ENCODE results near the gene ASPG.

Gene ASPG

GRCh38 chr14:104085032-104085888, at the start of gene ASPG:
Gene ASPG (plus strand): TSS chr14:104085700. CDS start chr14:104085771, 71 bp downstream.
- no peak for TF ChIP-seq CTCF (IDR thresholded peaks at IDR 0.05; ENCODE audit: insufficient read depth, low read depth, low read length, missing control alignments)
- no peak for DNase-seq (ENCODE audit: low read depth)
- no peak within 1 kb of the TSS for H3K4me3 ChIP-seq (ENCODE audit: low read length)

GRCh38 chr14:104036212-104036611, 49.3 kb upstream of the ASPG start:
- TF ChIP-seq CTCF (IDR thresholded peaks at IDR 0.05; ENCODE audit: insufficient read depth, low read depth, low read length, missing control alignments) = no peak
- no peak for DNase-seq (ENCODE audit: low read depth)
- H3K4me3 ChIP-seq (ENCODE audit: low read length) = no peak overlapping the region

- DNase-seq (ENCODE audit: low read depth) = no peak
- TF ChIP-seq CTCF (IDR thresholded peaks at IDR 0.05; ENCODE audit: insufficient read depth, low read depth, low read length, missing control alignments) = no peak
- H3K4me3 ChIP-seq (ENCODE audit: low read length) = no peak overlapping the region
Observed at GRCh38 chr14:104037074-104037473, 48.4 kb upstream of the ASPG start.

- no peak overlapping the region for H3K4me3 ChIP-seq (ENCODE audit: low read length)
- no peak for DNase-seq (ENCODE audit: low read depth)
- no peak for TF ChIP-seq CTCF (IDR thresholded peaks at IDR 0.05; ENCODE audit: insufficient read depth, low read depth, low read length, missing control alignments)
Observed at GRCh38 chr14:104037903-104038302, 47.6 kb upstream of the ASPG start.

GRCh38 chr14:104039214-104039613, 46.3 kb upstream of the ASPG start:
- TF ChIP-seq CTCF (IDR thresholded peaks at IDR 0.05; ENCODE audit: insufficient read depth, low read depth, low read length, missing control alignments) = no peak
- DNase-seq (ENCODE audit: low read depth) = no peak

GRCh38 chr14:104040539-104040938, 45.0 kb upstream of the ASPG start:
- TF ChIP-seq CTCF (IDR thresholded peaks at IDR 0.05; ENCODE audit: insufficient read depth, low read depth, low read length, missing control alignments) = no peak
- DNase-seq (ENCODE audit: low read depth) = no peak
- no peak overlapping the region for H3K4me3 ChIP-seq (ENCODE audit: low read length)

More at GRCh38 chr14:104039214-104039613, 46.3 kb upstream of the ASPG start:
- no peak overlapping the region for H3K4me3 ChIP-seq (ENCODE audit: low read length)

Data from epithelial cell of esophagus (primary cell).